ENCODE results near the gene TUBB2A.

TUBB2A gene

GRCh38 chr6:3117912-3118352 is 39.4 kb downstream of the TUBB2A start:
- DNase-seq: no peak

DNA sequence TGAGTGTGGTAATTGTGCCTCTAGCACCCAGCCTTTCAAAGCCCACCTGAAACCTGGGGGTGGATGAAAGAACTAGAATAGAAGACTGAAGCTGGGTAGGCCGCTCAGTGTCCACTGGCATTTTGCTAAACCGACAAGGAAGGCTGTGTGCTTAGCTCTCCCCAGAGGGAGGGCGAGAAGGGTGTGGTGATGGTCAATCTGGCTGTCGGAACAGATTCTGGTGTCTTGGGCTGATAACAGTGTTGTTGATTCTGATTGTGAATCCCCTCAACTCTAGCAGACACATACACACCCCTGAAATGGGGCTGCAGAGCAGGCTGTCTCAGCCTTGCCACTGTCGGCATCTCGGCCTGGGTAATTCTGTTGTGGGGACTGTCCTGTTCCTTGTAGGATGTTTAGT is 43.0 kb downstream of the TUBB2A start:
- no peak for DNase-seq

- no peak for DNase-seq
These were observed 47.6 kb downstream of the TUBB2A start for GRCh38 chr6:3109761-3110160.

DNA sequence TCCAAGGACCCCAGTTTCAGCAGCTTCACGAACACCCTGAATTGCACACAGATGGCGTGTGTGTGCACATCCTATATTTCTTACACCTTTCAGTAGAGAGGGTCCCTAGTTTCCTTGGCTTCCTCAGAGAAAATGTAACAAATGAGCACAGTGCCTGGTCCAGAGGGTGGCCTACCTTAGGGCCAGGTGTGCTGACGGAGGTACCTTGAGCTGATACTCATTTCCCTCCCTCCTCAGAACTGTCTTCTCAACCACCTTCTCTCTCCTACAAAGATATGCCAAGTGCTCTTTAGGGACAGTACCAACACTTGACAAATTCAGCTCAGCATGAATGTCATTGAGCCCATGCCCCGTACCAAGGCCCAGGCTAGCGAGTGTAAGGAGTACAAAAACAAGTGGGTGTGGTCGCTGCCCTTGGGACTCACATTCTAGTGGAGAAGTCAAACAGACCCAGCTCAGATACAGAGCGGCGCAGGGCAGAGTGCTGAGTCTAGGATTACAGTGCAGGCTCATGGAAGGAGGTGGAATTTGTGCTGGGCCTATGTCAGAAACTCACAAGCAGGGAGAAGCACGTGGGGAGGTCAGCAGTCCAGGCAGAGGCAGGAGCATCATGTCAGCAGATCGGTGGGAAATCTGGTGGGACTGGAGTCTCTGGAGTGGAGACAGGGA is 48.5 kb downstream of the TUBB2A start:
- no peak for DNase-seq

Measured in retina (tissue), 1 donor.